Muscle layer of duodenum (tissue), 2 donors: ENCODE results near the gene GRAMD4.
A peak's percentile ranks its signal among the peaks of the same experiment; 100 is the strongest.

Source experiments
- H3K27ac ChIP-seq: one replicate; pipeline ENCODE4 v1.7.0; 2013; ENCODE audit warnings: mild to moderate bottlenecking, low read length
- H3K27me3 ChIP-seq: one replicate; pipeline ENCODE4 v1.7.0; 2013; ENCODE audit warnings: low read depth, mild to moderate bottlenecking, control low read depth, low read length
- H3K36me3 ChIP-seq, 2 donors: one replicate each; pipeline ENCODE4 v1.7.0; 2013; ENCODE audit warnings: low read length in 2 of 2, control low read depth in 1 of 2, mild to moderate bottlenecking in 1 of 2; ENCODE audit not compliant: insufficient read depth in 2 of 2, control insufficient read depth in 1 of 2
- H3K4me1 ChIP-seq, 2 donors: one replicate each; pipeline ENCODE4 v1.7.0; 2013; ENCODE audit warnings: low read length in 2 of 2, mild to moderate bottlenecking in 2 of 2, control low read depth in 1 of 2, moderate library complexity in 1 of 2; ENCODE audit not compliant: insufficient read depth in 2 of 2, control insufficient read depth in 1 of 2
- H3K4me3 ChIP-seq, 2 donors: one replicate each; pipeline ENCODE4 v1.7.0; 2013; ENCODE audit warnings: low read length in 2 of 2, low read depth in 1 of 2, mild to moderate bottlenecking in 1 of 2
- H3K9me3 ChIP-seq, 2 donors: one replicate each; pipeline ENCODE4 v1.7.0; 2013; ENCODE audit warnings: low read length in 2 of 2, control low read depth in 1 of 2, mild to moderate bottlenecking in 1 of 2; ENCODE audit not compliant: control insufficient read depth in 1 of 2
- donor health status: healthy.

Gene GRAMD4

DNA sequence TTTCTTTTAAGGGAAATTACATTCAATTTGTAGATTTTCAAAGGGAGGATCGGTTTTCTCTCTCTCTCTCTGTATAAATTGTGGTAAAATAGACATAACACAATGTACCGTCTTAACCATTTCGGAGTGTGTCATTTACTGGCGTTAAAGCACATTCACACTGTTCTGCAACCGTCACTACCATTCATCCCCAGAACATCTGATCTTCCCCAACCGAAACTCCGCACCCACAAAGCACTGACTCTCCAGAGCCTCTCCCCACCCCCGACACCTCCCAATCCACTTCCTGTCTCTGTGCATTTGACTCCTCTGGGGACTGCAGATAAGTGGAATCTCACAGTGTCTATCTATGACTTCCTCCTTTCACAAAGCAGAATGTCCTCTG lies 15.9 kb upstream of the GRAMD4 start:
- no peak overlapping the region for H3K4me3 ChIP-seq
- no peaks in the 10 kb centered on the region for H3K27me3 ChIP-seq
- H3K4me1 ChIP-seq: peaks cover 0 to 3% of the 10 kb centered on the region in 2 donors
- H3K36me3 ChIP-seq: no peaks in the 10 kb centered on the region
- H3K9me3 ChIP-seq: no peaks in the 10 kb centered on the region
- H3K27ac ChIP-seq: peak overlapping the region; percentile 36

DNA sequence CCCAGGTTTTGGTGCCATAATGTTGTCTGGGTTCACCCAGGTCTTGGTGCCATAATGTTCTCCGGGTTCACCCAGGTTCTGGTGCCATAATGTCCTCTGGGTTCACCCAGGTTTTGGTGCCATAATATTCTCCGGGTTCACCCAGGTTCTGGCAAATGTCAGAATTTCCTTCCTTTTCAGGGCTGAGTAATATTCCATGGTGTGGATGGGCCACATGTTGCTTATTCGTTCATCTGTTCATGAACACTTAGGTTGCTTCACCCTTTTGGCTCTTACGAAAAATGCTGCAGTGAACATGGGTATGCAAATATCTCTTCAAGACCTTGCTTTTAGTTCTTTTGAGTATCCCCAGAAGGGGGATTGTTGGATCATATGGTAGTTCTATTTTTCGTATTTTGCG lies 15.1 kb upstream of the GRAMD4 start:
- H3K27ac ChIP-seq: no peak overlapping the region
- H3K36me3 ChIP-seq: no peaks in the 10 kb centered on the region
- peaks cover 0 to 3% of the 10 kb centered on the region in 2 donors for H3K4me1 ChIP-seq
- H3K27me3 ChIP-seq: no peaks in the 10 kb centered on the region
- no peaks in the 10 kb centered on the region for H3K9me3 ChIP-seq
- H3K4me3 ChIP-seq: no peak overlapping the region

- no peaks in the 10 kb centered on the region for H3K27me3 ChIP-seq
These were observed 13.3 kb upstream of the GRAMD4 start for GRCh38 chr22:46606886-46607285.

DNA sequence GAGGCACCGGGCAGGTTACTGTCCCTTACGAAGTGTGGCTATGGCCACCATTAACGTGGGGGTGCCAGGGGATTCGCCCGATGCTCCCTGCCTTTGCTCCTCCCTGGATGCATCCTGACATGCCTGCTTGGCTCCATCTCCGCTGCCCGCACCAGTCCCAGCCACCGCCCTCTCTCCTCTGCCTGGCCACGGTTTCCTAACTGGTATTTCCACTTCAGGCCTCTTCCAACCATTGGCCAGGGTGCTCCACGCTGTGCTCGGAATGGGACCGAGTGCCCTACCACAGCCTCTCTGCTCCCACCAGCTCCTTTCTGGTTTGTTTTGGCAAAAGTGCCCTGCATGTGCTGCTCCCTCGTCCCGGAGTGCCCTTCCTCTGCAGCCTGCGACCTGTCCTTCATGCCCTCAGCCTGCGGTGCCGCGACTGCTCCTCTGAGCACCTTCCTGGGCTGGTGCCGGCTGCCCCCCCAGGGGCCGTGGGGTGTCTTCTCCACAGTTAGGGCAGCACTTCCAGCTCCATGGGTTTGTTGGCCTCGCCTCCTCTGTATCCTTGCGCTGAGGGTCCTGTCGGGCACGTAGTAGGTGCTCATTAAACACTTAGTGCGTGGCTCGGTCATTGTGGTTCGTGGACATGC lies 12.6 kb upstream of the GRAMD4 start:
- Histone ChIP-seq H3K4me3 (no peak overlapping the region), H3K36me3 (no peaks in the 10 kb centered on the region), H3K4me1 (peaks cover 6% of the 10 kb centered on the region in 2 donors), H3K27ac (no peak overlapping the region), H3K27me3 (no peaks in the 10 kb centered on the region), H3K9me3 (no peaks in the 10 kb centered on the region)

More at GRCh38 chr22:46606886-46607285, 13.3 kb upstream of the GRAMD4 start:
- H3K4me3 ChIP-seq: no peak overlapping the region
- H3K4me1 ChIP-seq: peaks cover 0 to 3% of the 10 kb centered on the region in 2 donors
- H3K9me3 ChIP-seq: no peaks in the 10 kb centered on the region
- no peak overlapping the region for H3K27ac ChIP-seq
- no peaks in the 10 kb centered on the region for H3K36me3 ChIP-seq

DNA sequence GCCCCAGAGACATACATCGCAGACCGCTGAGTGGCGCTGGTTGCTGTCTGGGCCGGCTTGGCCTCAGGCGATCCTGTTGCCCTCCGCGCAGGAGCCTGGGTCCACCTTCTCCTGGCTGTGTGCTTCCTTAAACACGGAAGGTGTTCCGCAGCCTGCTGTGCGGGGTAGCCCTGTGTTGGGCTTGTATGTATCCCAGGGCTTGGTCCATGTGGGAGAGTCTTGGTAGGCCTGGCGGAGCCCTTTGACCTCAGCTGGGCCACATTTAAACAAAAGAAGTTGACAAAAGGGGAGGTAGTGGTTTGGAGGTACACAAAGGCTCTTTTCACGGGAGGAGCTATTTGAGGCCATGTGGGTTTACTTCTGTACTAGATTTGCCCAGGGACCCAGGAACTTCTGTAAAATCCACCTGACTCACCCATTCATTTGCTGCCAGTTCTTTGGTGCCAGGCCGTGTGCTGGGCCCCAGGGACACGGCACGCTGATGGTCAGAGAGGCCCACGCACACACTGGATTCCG lies 11.0 kb upstream of the GRAMD4 start:
- no peaks in the 10 kb centered on the region for H3K27me3 ChIP-seq
- peaks cover 11 to 19% of the 10 kb centered on the region in 2 donors for H3K4me1 ChIP-seq
- no peaks in the 10 kb centered on the region for H3K36me3 ChIP-seq
- no peak overlapping the region for H3K4me3 ChIP-seq
- H3K9me3 ChIP-seq: no peaks in the 10 kb centered on the region
- no peak overlapping the region for H3K27ac ChIP-seq

DNA sequence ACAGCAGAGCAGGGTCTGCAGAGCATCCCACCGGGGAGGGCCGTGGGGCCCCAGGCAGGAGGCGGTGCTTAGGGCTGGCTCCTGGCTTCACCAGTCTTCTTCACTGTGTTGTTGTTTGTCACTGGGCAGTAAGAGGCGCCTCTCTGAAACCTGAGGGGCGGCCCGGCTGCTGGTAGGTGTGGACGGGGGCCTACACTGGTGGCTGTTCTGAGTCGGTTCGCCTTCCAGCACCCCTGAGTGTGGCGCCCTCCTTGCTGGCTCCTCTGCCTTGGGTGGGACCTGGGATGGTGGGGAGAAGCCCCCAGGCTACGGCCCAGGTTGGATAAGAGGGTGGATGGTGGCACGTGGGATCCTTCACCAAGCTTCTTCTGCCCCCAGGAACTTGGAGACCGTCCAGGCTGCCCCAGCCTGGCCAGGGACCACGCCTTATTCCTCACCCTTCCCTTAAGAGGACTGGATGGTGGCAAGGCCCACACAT lies 10.4 kb upstream of the GRAMD4 start:
- Histone ChIP-seq H3K27me3 (no peaks in the 10 kb centered on the region), H3K9me3 (no peaks in the 10 kb centered on the region), H3K27ac (no peak overlapping the region), H3K4me1 (peaks cover 11 to 23% of the 10 kb centered on the region in 2 donors), H3K36me3 (no peaks in the 10 kb centered on the region), H3K4me3 (no peak overlapping the region)

DNA sequence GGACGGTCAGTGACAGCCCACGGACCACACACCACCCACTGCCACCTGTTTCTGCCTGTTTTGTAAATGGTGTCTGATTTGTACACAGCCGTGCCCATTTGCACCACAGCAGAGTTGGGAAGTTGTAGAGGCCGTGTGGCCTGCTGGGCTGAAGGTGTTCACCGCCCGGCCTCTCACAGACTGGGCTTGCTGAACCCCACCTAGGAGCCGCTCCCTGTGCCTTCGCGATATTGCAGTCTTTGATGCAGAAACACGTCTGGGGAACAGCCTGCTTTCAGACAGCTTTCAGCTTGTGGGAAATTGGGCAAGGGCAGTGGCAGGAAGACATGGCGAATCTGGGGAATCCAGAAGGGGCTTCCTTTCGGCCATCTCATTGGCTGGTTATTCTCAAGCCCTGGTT lies 9.8 kb upstream of the GRAMD4 start:
- no peak overlapping the region for H3K27ac ChIP-seq
- no peaks in the 10 kb centered on the region for H3K9me3 ChIP-seq
- H3K27me3 ChIP-seq: no peaks in the 10 kb centered on the region
- H3K4me3 ChIP-seq: no peak overlapping the region
- peaks cover 11 to 23% of the 10 kb centered on the region in 2 donors for H3K4me1 ChIP-seq
- no peaks in the 10 kb centered on the region for H3K36me3 ChIP-seq

DNA sequence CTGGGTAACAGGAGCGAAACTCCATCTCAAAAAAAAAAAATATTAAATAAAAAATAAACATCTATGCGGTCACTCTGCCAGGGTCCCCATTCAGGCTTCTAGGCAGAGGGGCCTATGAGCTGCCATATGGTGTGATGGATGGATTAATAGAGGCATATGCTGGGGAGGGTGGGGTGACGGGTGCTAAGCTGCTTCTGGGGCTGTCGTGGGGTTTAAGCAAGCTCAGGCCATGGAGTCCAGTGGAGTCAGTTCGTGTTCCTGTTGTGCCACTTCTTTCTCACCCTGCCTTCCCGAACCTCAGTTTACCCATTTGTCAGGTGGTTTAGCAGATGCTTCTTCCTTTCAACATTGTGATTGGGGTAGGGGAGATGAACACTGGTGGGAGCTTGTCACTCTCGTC lies 9.0 kb upstream of the GRAMD4 start:
- peaks cover 11 to 23% of the 10 kb centered on the region in 2 donors for H3K4me1 ChIP-seq

DNA sequence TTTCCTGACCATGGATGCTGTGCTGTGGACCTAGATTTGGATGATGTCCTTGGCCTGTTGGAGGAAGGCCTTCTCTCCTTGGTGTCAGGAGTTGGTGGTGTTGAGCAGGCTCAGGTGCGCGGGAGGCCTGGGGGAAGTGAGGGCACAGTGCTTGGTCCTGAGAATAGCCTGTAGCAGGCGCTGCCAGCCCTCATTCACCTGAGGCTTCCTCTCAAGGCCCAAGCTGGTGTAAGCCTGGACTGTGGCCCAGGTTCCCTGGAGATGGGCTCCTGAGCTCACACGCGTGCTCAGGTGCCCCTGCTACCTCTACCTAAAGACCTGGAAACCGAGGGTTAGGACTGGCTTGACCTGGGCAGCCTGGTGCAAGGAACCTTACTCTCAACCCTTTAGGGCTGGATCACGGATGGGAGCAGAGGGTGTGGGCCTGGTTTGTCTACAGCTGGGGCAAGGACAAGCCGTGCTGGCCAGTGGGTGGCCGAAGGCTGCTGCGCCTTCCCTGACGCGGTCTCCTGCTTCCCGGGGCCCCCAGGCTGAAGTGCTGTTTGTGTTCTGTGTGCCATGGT lies 7.8 kb upstream of the GRAMD4 start:
- Histone ChIP-seq H3K4me1 (peaks cover 15 to 28% of the 10 kb centered on the region in 2 donors), H3K27me3 (no peaks in the 10 kb centered on the region), H3K4me3 (no peak overlapping the region), H3K9me3 (no peaks in the 10 kb centered on the region), H3K27ac (no peak overlapping the region), H3K36me3 (no peaks in the 10 kb centered on the region)

More for the DNA sequence above, 9.0 kb upstream of the GRAMD4 start:
- Histone ChIP-seq H3K4me3 (no peak overlapping the region), H3K27ac (no peak overlapping the region), H3K27me3 (no peaks in the 10 kb centered on the region), H3K9me3 (no peaks in the 10 kb centered on the region), H3K36me3 (no peaks in the 10 kb centered on the region)

- H3K36me3 ChIP-seq: no peaks in the 10 kb centered on the region
- peaks cover 15 to 34% of the 10 kb centered on the region in 2 donors for H3K4me1 ChIP-seq
- no peak overlapping the region for H3K4me3 ChIP-seq
- H3K27ac ChIP-seq: no peak overlapping the region
- no peaks in the 10 kb centered on the region for H3K27me3 ChIP-seq
- no peaks in the 10 kb centered on the region for H3K9me3 ChIP-seq
These were observed 7.1 kb upstream of the GRAMD4 start for GRCh38 chr22:46612904-46613605.

DNA sequence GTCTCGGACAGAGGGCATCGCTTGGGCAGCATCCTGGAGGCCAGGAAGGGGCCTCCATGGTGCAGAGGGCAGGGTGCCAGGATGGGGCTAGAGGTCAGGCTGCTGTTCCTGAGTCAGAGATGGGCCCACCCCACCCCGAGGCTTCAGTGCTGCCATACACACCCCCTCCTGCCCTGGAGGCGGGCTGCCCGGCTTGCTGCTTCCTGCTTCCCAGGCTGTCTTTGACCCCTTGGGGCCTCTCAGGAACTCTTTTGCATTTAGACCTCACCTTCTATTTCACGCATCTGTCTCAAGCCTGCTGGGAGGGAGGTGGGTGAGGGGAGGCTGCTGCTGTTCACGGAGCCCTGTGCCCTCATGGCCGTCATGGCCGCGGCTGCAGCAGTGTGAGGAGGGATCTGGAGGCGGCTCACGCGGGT lies 6.6 kb upstream of the GRAMD4 start:
- Histone ChIP-seq H3K27ac (no peak overlapping the region), H3K9me3 (no peaks in the 10 kb centered on the region), H3K27me3 (no peaks in the 10 kb centered on the region), H3K4me1 (peaks cover 15 to 40% of the 10 kb centered on the region in 2 donors), H3K4me3 (no peak overlapping the region), H3K36me3 (no peaks in the 10 kb centered on the region)
